Lung (tissue), 12 donors: ENCODE measurements around the gene SLC51B. TPM values are rescaled to one million over a fixed set of nuclear protein-coding genes. Genes with fewer than 3 reads are reported as not detected.

ENCODE experiments used
- ATAC-seq: fragments of 200-7000 bp; cut with Tn5 transposase; one replicate; pipeline ENCODE4 v1.9.1; 2020; ENCODE audit warnings: moderate number of reproducible peaks; ENCODE audit not compliant: insufficient read depth, low FRiP score
- DNase-seq, 3 donors: peaks; one replicate each; pipeline ENCODE4 v3.0.0-alpha.2; 2013 to 2017
- H3K27ac ChIP-seq, 2 donors: one replicate each; pipeline ENCODE4 v1.5.1; 2013; ENCODE audit warnings: mild to moderate bottlenecking in 2 of 2, moderate library complexity in 2 of 2, control low read depth in 1 of 2, inconsistent platforms in 1 of 2, low read depth in 1 of 2, low read length in 1 of 2
- H3K27me3 ChIP-seq, 3 donors: one replicate each; pipeline ENCODE4 v1.5.1; 2013; ENCODE audit warnings: low read length in 2 of 3; ENCODE audit not compliant: control insufficient read depth in 3 of 3, insufficient read depth in 3 of 3
- H3K36me3 ChIP-seq, 4 donors: one replicate each; pipeline ENCODE4 v1.5.1; 2013; ENCODE audit warnings: low read length in 4 of 4, mild to moderate bottlenecking in 1 of 4, moderate library complexity in 1 of 4; ENCODE audit not compliant: control insufficient read depth in 4 of 4, insufficient read depth in 4 of 4
- H3K4me1 ChIP-seq, 5 donors: one replicate each; pipeline ENCODE4 v1.5.1; 2013; ENCODE audit warnings: low read length in 5 of 5, mild to moderate bottlenecking in 2 of 5, moderate library complexity in 1 of 5; ENCODE audit not compliant: control insufficient read depth in 5 of 5, insufficient read depth in 5 of 5
- H3K4me3 ChIP-seq: one replicate; pipeline ENCODE4 v1.5.1; 2013; ENCODE audit warnings: mild to moderate bottlenecking, control low read depth, moderate library complexity
- H3K9ac ChIP-seq, 2 donors: one replicate each; pipeline ENCODE4 v1.5.1; 2013; ENCODE audit warnings: low read length in 2 of 2, control low read depth in 1 of 2; ENCODE audit not compliant: insufficient read depth in 1 of 2
- H3K9me3 ChIP-seq, 4 donors: one replicate each; pipeline ENCODE4 v1.5.1; 2013; ENCODE audit warnings: low read length in 3 of 4, mild to moderate bottlenecking in 1 of 4, moderate library complexity in 1 of 4; ENCODE audit not compliant: control insufficient read depth in 4 of 4, insufficient read depth in 3 of 4
- CTCF ChIP-seq: IDR thresholded peaks from 2 replicates; pipeline ENCODE4 v1.5.1; 2012; ENCODE audit warnings: mild to moderate bottlenecking; ENCODE audit errors: control extremely low read depth, extremely low read depth
- WGBS, 2 donors: extraction: QIAGEN DNeasy Blood & Tissue Kit; methylation state at CpG; one replicate each; pipeline ENCODE4 v1.1.7; 2013; 5-methylcytosine and 5-hydroxymethylcytosine counted together
- polyA plus RNA-seq, 2 donors: library from polyadenylated mRNA; stranded (reverse); fragments of 200-250 nt; gene quantifications; one replicate each; pipeline ENCODE4 v1.2.1, GENCODE V29; 2013
- total RNA-seq, 2 donors: library from RNA; depleted of rRNA in 1 of 2; stranded (reverse); fragments of >200 nt in 1 of 2; gene quantifications; one replicate each; pipeline ENCODE4 v1.2.1, GENCODE V29; 2014 to 2021
- donor health status: control.
- donor health status: control.
- donor health status: Bipolar disorder and iron deficiency.
- donor health status: healthy.
- donor health status: DM: yes; HTN: yes; CAD: no.

SLC51B gene
- total and polyA plus RNA-seq, 4 donors, result 0.85 to 7.3 (median 2.0) TPM

DNA sequence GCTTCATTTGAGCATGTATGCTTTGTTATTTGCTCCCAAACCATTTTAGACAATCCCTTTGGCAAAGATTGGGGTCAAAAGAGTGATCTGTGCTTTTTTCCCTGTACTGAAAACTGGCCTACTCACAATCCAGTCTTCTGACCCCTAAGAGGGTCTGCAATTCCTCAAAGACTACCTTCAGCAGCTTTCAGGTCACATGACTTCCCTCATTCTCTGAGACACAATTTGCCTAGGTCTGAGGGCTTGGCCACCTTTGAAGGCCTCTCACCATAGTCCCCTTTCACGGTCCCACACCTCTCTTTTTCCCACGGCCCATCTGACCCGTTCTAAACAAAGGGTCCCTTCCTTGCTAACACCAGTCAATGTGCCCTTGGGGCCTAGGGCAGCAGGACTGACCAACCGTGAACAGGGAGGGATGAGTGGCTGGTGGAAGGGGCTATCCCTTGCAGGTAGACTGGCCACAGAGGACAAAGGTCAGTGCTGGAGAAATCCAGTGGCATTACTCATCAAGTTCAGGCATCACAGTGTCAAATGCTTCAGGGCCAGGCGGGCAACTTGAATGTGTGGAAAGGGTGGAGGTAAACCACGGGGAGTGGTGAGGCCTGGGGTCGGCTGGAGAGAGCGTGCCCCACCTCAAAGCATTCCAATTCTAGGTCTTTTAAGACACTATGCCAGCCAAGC, 11.8 kb downstream of the SLC51B start:
- Histone ChIP-seq H3K4me1 (peaks cover 0 to 62% (median 8%) of the 10 kb centered on the region in 5 donors), H3K36me3 (peaks cover 0 to 74% (median 33%) of the 10 kb centered on the region in 4 donors), H3K4me3 (no peak overlapping the region), H3K9ac (peak overlapping the region in 1 of 2 donors; percentile 33), H3K9me3 (no peaks in the 10 kb centered on the region), H3K27me3 (no peaks in the 10 kb centered on the region), H3K27ac (peak overlapping the region in 1 of 2 donors; percentile 28)
- WGBS, 2 donors, result 74 to 84% methylated on average over 8 of the region's 8 CpGs
- ATAC-seq, result no peak
- no peak for TF ChIP-seq CTCF
- DNase-seq, result no peak

DNA sequence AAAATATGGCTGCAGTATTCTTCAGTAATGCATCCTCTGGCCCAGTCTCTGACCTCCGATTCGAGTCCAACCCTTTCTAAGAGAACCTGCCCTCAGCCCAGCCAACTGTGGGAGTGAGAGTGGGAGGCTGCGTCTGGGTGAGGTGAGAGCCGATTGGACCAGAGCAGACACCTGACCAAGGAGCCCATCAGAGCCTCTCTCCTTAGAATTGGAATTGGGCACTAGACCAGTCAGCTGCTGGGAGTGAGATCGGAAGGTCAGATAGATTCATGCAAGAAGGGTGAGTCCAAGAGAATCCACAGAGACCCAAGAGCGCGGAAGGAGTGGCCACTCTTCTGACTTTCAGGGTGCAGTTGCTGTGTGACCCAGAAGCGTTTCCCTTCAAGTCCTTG, 12.4 kb downstream of the SLC51B start:
- H3K4me3 ChIP-seq, result no peak overlapping the region
- H3K27me3 ChIP-seq, result no peaks in the 10 kb centered on the region
- no peak overlapping the region for H3K9ac ChIP-seq
- no peak overlapping the region for H3K27ac ChIP-seq
- no peak for ATAC-seq
- peaks cover 0 to 75% (median 34%) of the 10 kb centered on the region in 4 donors for H3K36me3 ChIP-seq
- H3K4me1 ChIP-seq, result peaks cover 0 to 67% (median 8%) of the 10 kb centered on the region in 5 donors
- 83 to 90% methylated on average over 8 of the region's 8 CpGs for WGBS, 2 donors
- DNase-seq, result no peak
- TF ChIP-seq CTCF, result no peak
- no peaks in the 10 kb centered on the region for H3K9me3 ChIP-seq

GRCh38 chr15:65058394-65059368, 13.5 kb downstream of the SLC51B start:
- Histone ChIP-seq H3K9me3 (no peaks in the 10 kb centered on the region), H3K36me3 (peaks cover 0 to 79% (median 34%) of the 10 kb centered on the region in 4 donors), H3K9ac (no peak overlapping the region), H3K4me3 (no peak overlapping the region), H3K27ac (peak overlapping the region in 1 of 2 donors; percentile 27), H3K4me1 (peaks cover 0 to 79% (median 13%) of the 10 kb centered on the region in 5 donors), H3K27me3 (no peaks in the 10 kb centered on the region)
- WGBS, 2 donors, result 80 to 89% methylated on average over 16 of the region's 16 CpGs
- ATAC-seq, result no peak
- TF ChIP-seq CTCF, result no peak
- DNase-seq, result peak in 2 of 3 donors; percentile 56
